AG04450 (cell line): ENCODE measurements around the gene RAP2A. TPM values are rescaled to one million over a fixed set of nuclear protein-coding genes. Genes with fewer than 3 reads are reported as not detected.

Experiments used
- CTCF ChIA-PET: fragments of 300-600, 350-600 bp; formaldehyde crosslinking; extraction: SDS; loops from one replicate; lab custom pipeline; 2022; ENCODE audit warnings: antibody characterized with exemption, inconsistent platforms; lab: Charles Lee
- POLR2A ChIA-PET: fragments of 350-600 bp; formaldehyde crosslinking; extraction: SDS; loops from one replicate; lab custom pipeline; 2021; ENCODE audit warnings: antibody characterized with exemption, inconsistent platforms; lab: Yijun Ruan, JAX
- DNase-seq: peaks from one replicate; pipeline ENCODE4 v3.0.0-alpha.2; 2011; ENCODE audit warnings: low read depth, low spot score
- H3K27ac ChIP-seq: one replicate; pipeline ENCODE4 v1.5.1; 2012; ENCODE audit warnings: low read depth, low read length, control low read depth
- H3K27me3 ChIP-seq: one replicate; pipeline ENCODE4 v1.6.0; 2012; ENCODE audit warnings: low read length; ENCODE audit not compliant: control insufficient read depth, insufficient read depth
- H3K4me3 ChIP-seq: 2 replicates; pipeline ENCODE4 v1.5.1; 2011; ENCODE audit warnings: mild to moderate bottlenecking, low read depth, low read length, control low read depth
- H3K9me3 ChIP-seq: 2 replicates; pipeline ENCODE4 v1.5.1; 2012; ENCODE audit warnings: low read length; ENCODE audit not compliant: control insufficient read depth, insufficient read depth
- polyA plus RNA-seq: library from polyadenylated mRNA; depleted of rRNA; stranded (reverse); fragments of >200 nt; gene quantifications from 2 replicates; pipeline ENCODE4 v1.2.3, GENCODE V29; 2011
- TF ChIP-seq, protein P1 (sequence below): IDR thresholded peaks from 2 replicates; pipeline ENCODE4 v1.5.1; 2011; ENCODE audit warnings: low read depth, low read length, control low read depth, inconsistent platforms

RAP2A gene
- polyA plus RNA-seq, 1 experiment, result 21.5 TPM

DNA sequence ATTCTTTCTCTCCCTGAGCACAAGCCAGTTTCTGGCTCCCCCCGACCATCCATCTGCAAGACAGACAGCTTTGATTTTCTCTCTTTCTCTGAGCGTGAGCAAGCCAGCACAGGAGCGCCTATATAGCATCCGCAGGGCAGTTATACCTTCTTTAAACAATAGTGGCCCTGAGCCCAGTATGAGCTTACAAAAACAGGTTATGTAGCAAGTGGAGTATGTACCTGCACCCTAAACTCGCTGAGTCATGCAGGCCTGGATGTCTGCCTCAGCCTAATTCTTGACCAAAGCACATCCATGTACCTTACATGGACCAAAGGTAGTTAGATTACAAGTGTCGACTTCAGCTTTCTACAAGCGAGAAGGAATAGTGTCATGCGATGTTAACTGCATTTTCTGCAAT, 61.7 kb downstream of the RAP2A start:
- DNase-seq, result no peak
- ChIA-PET POLR2A (interaction anchor here (1.9 kb wide), 1 partner anchor 11 kb away, joined by 6 read pairs; no protein-coding TSS in a partner anchor), CTCF (interaction anchor here (1.1 to 1.4 kb wide), 2 partner anchors 163 to 386 kb away, joined by 3 to 4 read pairs; no protein-coding TSS in a partner anchor)
- H3K4me3 ChIP-seq, result no peak overlapping the region
- no peaks in the 10 kb centered on the region for H3K9me3 ChIP-seq
- H3K27me3 ChIP-seq, result peaks cover 5% of the 10 kb centered on the region
- TF ChIP-seq, protein P1, sequence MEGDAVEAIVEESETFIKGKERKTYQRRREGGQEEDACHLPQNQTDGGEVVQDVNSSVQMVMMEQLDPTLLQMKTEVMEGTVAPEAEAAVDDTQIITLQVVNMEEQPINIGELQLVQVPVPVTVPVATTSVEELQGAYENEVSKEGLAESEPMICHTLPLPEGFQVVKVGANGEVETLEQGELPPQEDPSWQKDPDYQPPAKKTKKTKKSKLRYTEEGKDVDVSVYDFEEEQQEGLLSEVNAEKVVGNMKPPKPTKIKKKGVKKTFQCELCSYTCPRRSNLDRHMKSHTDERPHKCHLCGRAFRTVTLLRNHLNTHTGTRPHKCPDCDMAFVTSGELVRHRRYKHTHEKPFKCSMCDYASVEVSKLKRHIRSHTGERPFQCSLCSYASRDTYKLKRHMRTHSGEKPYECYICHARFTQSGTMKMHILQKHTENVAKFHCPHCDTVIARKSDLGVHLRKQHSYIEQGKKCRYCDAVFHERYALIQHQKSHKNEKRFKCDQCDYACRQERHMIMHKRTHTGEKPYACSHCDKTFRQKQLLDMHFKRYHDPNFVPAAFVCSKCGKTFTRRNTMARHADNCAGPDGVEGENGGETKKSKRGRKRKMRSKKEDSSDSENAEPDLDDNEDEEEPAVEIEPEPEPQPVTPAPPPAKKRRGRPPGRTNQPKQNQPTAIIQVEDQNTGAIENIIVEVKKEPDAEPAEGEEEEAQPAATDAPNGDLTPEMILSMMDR, result no peak
- no peak overlapping the region for H3K27ac ChIP-seq

DNA sequence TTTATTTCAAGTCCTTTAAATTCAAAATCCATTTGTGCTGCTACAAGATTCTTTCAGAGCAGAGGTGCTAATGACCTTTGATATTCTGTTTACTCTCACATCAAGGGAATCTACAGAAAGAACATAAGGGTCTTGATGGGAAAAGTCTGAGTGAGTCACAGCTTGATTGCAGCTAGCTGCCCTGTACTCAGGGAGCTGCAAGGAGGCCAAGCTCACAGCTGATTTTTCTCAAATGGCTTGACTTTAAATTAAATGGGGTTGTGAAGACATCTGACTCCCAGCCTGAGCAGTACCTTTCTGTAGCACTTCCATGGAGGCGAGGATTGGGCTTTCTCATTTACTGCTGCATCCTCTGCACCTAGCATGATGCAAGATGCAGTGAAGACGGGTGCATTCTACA, 62.5 kb downstream of the RAP2A start:
- CTCF ChIA-PET, result interaction anchor here (1.4 kb wide), 1 partner anchor 387 kb away, joined by 4 read pairs; no protein-coding TSS in a partner anchor
- no peak overlapping the region for H3K27ac ChIP-seq
- DNase-seq, result no peak
- TF ChIP-seq, protein P1, result no peak
- no peaks in the 10 kb centered on the region for H3K9me3 ChIP-seq
- peaks cover 5% of the 10 kb centered on the region for H3K27me3 ChIP-seq
- H3K4me3 ChIP-seq, result no peak overlapping the region
- POLR2A ChIA-PET, result interaction anchor here (1.9 kb wide), 1 partner anchor 10 kb away, joined by 6 read pairs; no protein-coding TSS in a partner anchor

DNA sequence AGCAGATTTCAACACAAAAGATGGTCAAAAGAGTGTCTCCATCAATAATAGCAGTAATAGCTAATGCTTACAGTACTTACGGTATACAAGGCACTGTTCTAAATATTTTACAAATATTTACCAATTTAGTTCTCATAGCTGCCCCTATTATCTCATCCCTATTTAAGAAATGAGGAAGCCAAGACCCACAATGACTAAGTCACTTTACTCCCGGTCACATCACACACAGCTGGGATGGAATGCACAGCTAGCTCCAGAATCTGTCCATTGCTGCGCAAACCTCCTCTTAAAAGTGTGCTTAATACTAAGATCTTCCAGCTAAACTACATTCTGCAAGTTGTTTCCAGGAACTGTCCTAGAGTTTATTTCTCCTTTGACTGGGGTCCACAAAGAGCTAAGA, 63.4 kb downstream of the RAP2A start:
- CTCF ChIA-PET, result no interaction called here

DNA sequence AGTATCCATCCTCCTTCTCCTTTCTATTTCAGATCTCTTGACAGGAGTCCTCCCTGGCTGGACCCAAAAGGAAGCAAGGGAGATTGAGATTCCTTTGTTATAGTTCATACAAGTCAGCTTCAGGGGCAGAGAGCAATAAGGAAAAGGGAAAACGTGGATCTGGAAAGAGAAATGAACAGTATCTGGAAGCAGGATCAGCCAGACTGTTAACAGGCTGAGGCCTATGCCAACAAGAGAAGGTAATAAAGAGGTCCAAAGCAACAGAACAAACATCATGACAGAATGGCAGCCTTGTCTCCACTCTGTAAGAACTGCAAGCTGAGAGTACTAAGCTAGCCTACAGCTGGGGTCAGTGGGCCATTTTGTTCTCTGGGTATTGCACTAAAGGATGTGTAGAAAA, 64.5 kb downstream of the RAP2A start:
- Histone ChIP-seq H3K27ac (no peak overlapping the region), H3K4me3 (no peak overlapping the region), H3K27me3 (peaks cover 8% of the 10 kb centered on the region), H3K9me3 (no peaks in the 10 kb centered on the region)
- ChIA-PET POLR2A (no interaction called here), CTCF (no interaction called here)
- TF ChIP-seq, protein P1, result no peak
- no peak for DNase-seq

More for the DNA sequence above, 63.4 kb downstream of the RAP2A start:
- no peak for DNase-seq
- Histone ChIP-seq H3K9me3 (no peaks in the 10 kb centered on the region), H3K27me3 (peaks cover 5% of the 10 kb centered on the region), H3K27ac (no peak overlapping the region), H3K4me3 (no peak overlapping the region)
- POLR2A ChIA-PET, result interaction anchor here (0.6 kb wide), 1 partner anchor 309 kb away, joined by 4 read pairs; no protein-coding TSS in a partner anchor
- TF ChIP-seq, protein P1, result no peak

DNA sequence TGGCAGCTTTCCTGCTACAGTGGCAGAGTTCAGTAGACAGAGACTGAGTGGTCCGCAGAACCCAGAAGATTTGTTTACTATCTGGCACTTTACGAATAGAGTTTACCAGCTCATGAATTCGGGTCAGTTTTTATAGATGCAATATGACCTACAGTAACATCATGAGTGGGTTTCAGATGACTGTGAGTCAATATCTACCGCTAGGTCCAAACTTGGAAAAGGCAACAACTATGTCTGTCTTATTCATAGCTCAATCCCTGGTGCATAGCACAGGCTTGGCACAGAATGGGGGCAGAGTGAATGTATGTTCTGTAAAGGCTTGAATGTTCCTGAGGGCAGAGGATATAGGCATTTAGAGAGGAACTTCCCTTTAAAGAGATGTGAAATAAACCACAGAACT, 65.2 kb downstream of the RAP2A start:
- ChIA-PET CTCF (no interaction called here), POLR2A (no interaction called here)
- TF ChIP-seq, protein P1, result no peak
- Histone ChIP-seq H3K27me3 (peaks cover 8% of the 10 kb centered on the region), H3K27ac (no peak overlapping the region), H3K4me3 (no peak overlapping the region), H3K9me3 (no peaks in the 10 kb centered on the region)
- no peak for DNase-seq
